ENCODE measurements around the gene CHST8. TPM values are rescaled to one million over a fixed set of nuclear protein-coding genes. Genes with fewer than 3 reads are reported as not detected.

Gene CHST8
- total RNA-seq, 2 donors from 2014 or later = not detected

- Mint-ChIP-seq H3K4me3 (peak overlapping the region in 1 of 2 donors; percentile 37), H3K27ac (no peak overlapping the region), H3K9me3 (no peaks in the 10 kb centered on the region), H3K36me3 (ENCODE audit: insufficient read depth in 2 of 2) (no peaks in the 10 kb centered on the region), H3K4me1 (ENCODE audit: low read depth) (no peaks in the 10 kb centered on the region), H3K27me3 (ENCODE audit: low read depth) (peaks cover 54% of the 10 kb centered on the region)
- ATAC-seq (replicated peaks in 1 of 2) (no peak), DNase-seq (no peak)
These were observed 1.2 kb downstream of the CHST8 start for GRCh38 chr19:33622809-33623511.

GRCh38 chr19:33624586-33624985 lies 2.8 kb downstream of the CHST8 start:
- ATAC-seq (replicated peaks in 1 of 2) (no peak), DNase-seq (no peak)
- Mint-ChIP-seq H3K4me1 (ENCODE audit: low read depth) (no peaks in the 10 kb centered on the region), H3K27me3 (ENCODE audit: low read depth) (peaks cover 40% of the 10 kb centered on the region), H3K27ac (no peak overlapping the region), H3K4me3 (no peak overlapping the region), H3K9me3 (no peaks in the 10 kb centered on the region), H3K36me3 (ENCODE audit: insufficient read depth in 2 of 2) (no peaks in the 10 kb centered on the region)

GRCh38 chr19:33627526-33627925 lies 5.8 kb downstream of the CHST8 start:
- Mint-ChIP-seq H3K36me3 (ENCODE audit: insufficient read depth in 2 of 2) (no peaks in the 10 kb centered on the region), H3K27ac (no peak overlapping the region), H3K4me1 (ENCODE audit: low read depth) (no peaks in the 10 kb centered on the region), H3K4me3 (no peak overlapping the region), H3K27me3 (ENCODE audit: low read depth) (peaks cover 25% of the 10 kb centered on the region), H3K9me3 (no peaks in the 10 kb centered on the region)
- DNase-seq (no peak), ATAC-seq (replicated peaks in 1 of 2) (no peak)

- Mint-ChIP-seq H3K9me3 (no peaks in the 10 kb centered on the region), H3K4me1 (ENCODE audit: low read depth) (no peaks in the 10 kb centered on the region), H3K27me3 (ENCODE audit: low read depth) (peaks cover 20% of the 10 kb centered on the region), H3K4me3 (no peak overlapping the region), H3K36me3 (ENCODE audit: insufficient read depth in 2 of 2) (no peaks in the 10 kb centered on the region), H3K27ac (no peak overlapping the region)
- no peak for ATAC-seq (replicated peaks in 1 of 2)
- no peak for DNase-seq
These were observed 6.4 kb downstream of the CHST8 start for GRCh38 chr19:33627962-33628839.

GRCh38 chr19:33628921-33629825 lies 7.4 kb downstream of the CHST8 start:
- H3K27ac Mint-ChIP-seq = no peak overlapping the region
- no peaks in the 10 kb centered on the region for H3K9me3 Mint-ChIP-seq
- ATAC-seq (replicated peaks in 1 of 2) = no peak
- no peaks in the 10 kb centered on the region for H3K36me3 Mint-ChIP-seq (ENCODE audit: insufficient read depth in 2 of 2)
- no peaks in the 10 kb centered on the region for H3K4me1 Mint-ChIP-seq (ENCODE audit: low read depth)
- DNase-seq = no peak
- no peak overlapping the region for H3K4me3 Mint-ChIP-seq
- H3K27me3 Mint-ChIP-seq (ENCODE audit: low read depth) = peaks cover 10% of the 10 kb centered on the region

GRCh38 chr19:33629826-33630375 lies 8.1 kb downstream of the CHST8 start:
- no peak overlapping the region for H3K27ac Mint-ChIP-seq
- H3K4me3 Mint-ChIP-seq = no peak overlapping the region
- no peaks in the 10 kb centered on the region for H3K9me3 Mint-ChIP-seq
- no peak for ATAC-seq (replicated peaks in 1 of 2)
- H3K27me3 Mint-ChIP-seq (ENCODE audit: low read depth) = peaks cover 3% of the 10 kb centered on the region
- DNase-seq = no peak
- H3K4me1 Mint-ChIP-seq (ENCODE audit: low read depth) = no peaks in the 10 kb centered on the region
- H3K36me3 Mint-ChIP-seq (ENCODE audit: insufficient read depth in 2 of 2) = no peaks in the 10 kb centered on the region

- no peak overlapping the region for H3K4me3 Mint-ChIP-seq
- no peaks in the 10 kb centered on the region for H3K9me3 Mint-ChIP-seq
- H3K36me3 Mint-ChIP-seq (ENCODE audit: insufficient read depth in 2 of 2) = no peaks in the 10 kb centered on the region
These were observed 9.3 kb downstream of the CHST8 start for GRCh38 chr19:33630880-33631608.

GRCh38 chr19:33631609-33631973 lies 9.8 kb downstream of the CHST8 start:
- ATAC-seq (replicated peaks in 1 of 2) (no peak), DNase-seq (no peak)
- no peaks in the 10 kb centered on the region for H3K27me3 Mint-ChIP-seq (ENCODE audit: low read depth)
- no peaks in the 10 kb centered on the region for H3K4me1 Mint-ChIP-seq (ENCODE audit: low read depth)
- H3K9me3 Mint-ChIP-seq = no peaks in the 10 kb centered on the region
- H3K4me3 Mint-ChIP-seq = no peak overlapping the region
- no peak overlapping the region for H3K27ac Mint-ChIP-seq
- no peaks in the 10 kb centered on the region for H3K36me3 Mint-ChIP-seq (ENCODE audit: insufficient read depth in 2 of 2)

More at GRCh38 chr19:33630880-33631608, 9.3 kb downstream of the CHST8 start:
- no peaks in the 10 kb centered on the region for H3K4me1 Mint-ChIP-seq (ENCODE audit: low read depth)
- H3K27me3 Mint-ChIP-seq (ENCODE audit: low read depth) = no peaks in the 10 kb centered on the region
- no peak overlapping the region for H3K27ac Mint-ChIP-seq
- DNase-seq (no peak), ATAC-seq (replicated peaks in 1 of 2) (no peak)

GRCh38 chr19:33634361-33635091 lies 12.8 kb downstream of the CHST8 start:
- Mint-ChIP-seq H3K4me1 (ENCODE audit: low read depth) (no peaks in the 10 kb centered on the region), H3K36me3 (ENCODE audit: insufficient read depth in 2 of 2) (peaks cover 0 to 1% of the 10 kb centered on the region in 2 donors), H3K27me3 (ENCODE audit: low read depth) (peaks cover 15% of the 10 kb centered on the region), H3K9me3 (no peaks in the 10 kb centered on the region), H3K4me3 (no peak overlapping the region), H3K27ac (no peak overlapping the region)
- ATAC-seq (replicated peaks in 1 of 2) (no peak), DNase-seq (no peak)

- H3K4me1 Mint-ChIP-seq (ENCODE audit: low read depth) = no peaks in the 10 kb centered on the region
- DNase-seq (no peak), ATAC-seq (replicated peaks in 1 of 2) (no peak)
- no peak overlapping the region for H3K27ac Mint-ChIP-seq
- H3K4me3 Mint-ChIP-seq = no peak overlapping the region
- no peaks in the 10 kb centered on the region for H3K9me3 Mint-ChIP-seq
- H3K27me3 Mint-ChIP-seq (ENCODE audit: low read depth) = peaks cover 16% of the 10 kb centered on the region
- peaks cover 0 to 1% of the 10 kb centered on the region in 2 donors for H3K36me3 Mint-ChIP-seq (ENCODE audit: insufficient read depth in 2 of 2)
These were observed 16.6 kb downstream of the CHST8 start for GRCh38 chr19:33638167-33639034.

GRCh38 chr19:33639035-33639681 lies 17.4 kb downstream of the CHST8 start:
- H3K4me1 Mint-ChIP-seq (ENCODE audit: low read depth) = no peaks in the 10 kb centered on the region
- ATAC-seq (replicated peaks in 1 of 2) (no peak), DNase-seq (no peak)
- H3K27ac Mint-ChIP-seq = no peak overlapping the region
- H3K36me3 Mint-ChIP-seq (ENCODE audit: insufficient read depth in 2 of 2) = peaks cover 0 to 1% of the 10 kb centered on the region in 2 donors
- H3K4me3 Mint-ChIP-seq = no peak overlapping the region
- no peaks in the 10 kb centered on the region for H3K9me3 Mint-ChIP-seq
- H3K27me3 Mint-ChIP-seq (ENCODE audit: low read depth) = peaks cover 16% of the 10 kb centered on the region
